Endothelial cell of umbilical vein (primary cell): ENCODE measurements around the gene PDK1. TPM values are rescaled to one million over a fixed set of nuclear protein-coding genes. Genes with fewer than 3 reads are reported as not detected.

Experiments used
- BruUV-seq: library from RNA; stranded (reverse); fragments of 400-500 nt; replicated peaks from 2 replicates; lab custom pipeline; 2021; lab: Mats Ljungman, UMichigan
- CTCF ChIA-PET: fragments of 300-600, 350-600 bp; sonication (Branson Sonifier 250); formaldehyde crosslinking; loops from one replicate; lab custom pipeline; 2021; ENCODE audit warnings: antibody characterized with exemption, inconsistent platforms; lab: Charles Lee
- POLR2A ChIA-PET: fragments of 300-600, 350-600 bp; sonication (Branson Sonifier 250); formaldehyde crosslinking; loops from one replicate; lab custom pipeline; 2021; ENCODE audit warnings: antibody characterized with exemption, inconsistent platforms; lab: Charles Lee
- DNase-seq: peaks from one replicate; pipeline ENCODE4 v3.0.0-alpha.2; 2011; ENCODE audit warnings: low read depth, low spot score
- FAIRE-seq: peaks from 2 replicates; lab custom pipeline; 2011; peaks lifted over from hg19 to GRCh38; lab: Jason Lieb, UNC
- H2AFZ ChIP-seq: 2 replicates; pipeline ENCODE4 v1.6.0; 2012; ENCODE audit warnings: low read depth, low read length, control low read depth, inconsistent platforms
- H3K27ac ChIP-seq: 2 replicates; pipeline ENCODE4 v1.5.1; 2011; ENCODE audit warnings: low read depth, mild to moderate bottlenecking, control low read depth, low read length, moderate library complexity; ENCODE audit not compliant: insufficient read depth
- H3K27me3 ChIP-seq, 2 experiments: 2 replicates each; pipeline versions ENCODE4 v1.6.0 to v1.6.1; 2011; ENCODE audit warnings: low read length in 2 of 2, mixed read lengths in 1 of 2; ENCODE audit not compliant: control insufficient read depth in 2 of 2, insufficient read depth in 2 of 2
- H3K36me3 ChIP-seq, 2 experiments: 2 replicates in 1 of 2; 3 replicates in 1 of 2; pipeline ENCODE4 v1.5.1; 2011; ENCODE audit warnings: low read length in 2 of 2, mild to moderate bottlenecking in 1 of 2, moderate library complexity in 1 of 2; ENCODE audit not compliant: control insufficient read depth in 2 of 2, insufficient read depth in 2 of 2; ENCODE audit errors: extremely low read depth in 1 of 2
- H3K4me1 ChIP-seq: 3 replicates; pipeline ENCODE4 v1.5.1; 2011; ENCODE audit warnings: mild to moderate bottlenecking, low read length; ENCODE audit not compliant: control insufficient read depth, insufficient read depth; ENCODE audit errors: extremely low read depth
- H3K4me2 ChIP-seq: 2 replicates; pipeline ENCODE4 v1.6.1; 2011; ENCODE audit warnings: low read length, control low read depth, mixed read lengths; ENCODE audit not compliant: insufficient read depth
- H3K4me3 ChIP-seq, 3 experiments: fragments of 200-600 bp in 1 of 3; sonication (generic), shearing (Covaris generic) in 1 of 3; replicated peaks in 1 of 3; 2 replicates each; pipeline ENCODE4 v1.5.1; 2011 to 2016; ENCODE audit warnings: control low read depth in 3 of 3, low read length in 3 of 3, mild to moderate bottlenecking in 2 of 3, inconsistent platforms in 1 of 3, low read depth in 1 of 3, moderate library complexity in 1 of 3; ENCODE audit not compliant: insufficient read depth in 1 of 3
- H3K79me2 ChIP-seq: 2 replicates; pipeline ENCODE4 v1.6.0; 2012; ENCODE audit warnings: low read length, inconsistent platforms; ENCODE audit not compliant: control insufficient read depth, insufficient read depth
- H3K9ac ChIP-seq: replicated peaks from 2 replicates; pipeline ENCODE3; 2011; ENCODE audit warnings: low read length, control low read depth; ENCODE audit not compliant: insufficient read depth; ENCODE audit errors: extremely low read depth
- H3K9me1 ChIP-seq: replicated peaks from 3 replicates; pipeline ENCODE4 v1.6.0; 2011; ENCODE audit warnings: mild to moderate bottlenecking, low read length; ENCODE audit not compliant: control insufficient read depth, insufficient read depth; ENCODE audit errors: extremely low read depth
- H3K9me3 ChIP-seq: replicated peaks from 2 replicates; pipeline ENCODE4 v1.5.1; 2012; ENCODE audit warnings: low read length, inconsistent platforms; ENCODE audit not compliant: control insufficient read depth, insufficient read depth
- H4K20me1 ChIP-seq: replicated peaks from 2 replicates; pipeline ENCODE3; 2011; ENCODE audit warnings: mild to moderate bottlenecking, low read length; ENCODE audit not compliant: control insufficient read depth, insufficient read depth; ENCODE audit errors: extremely low read depth
- EZH2 ChIP-seq: IDR thresholded peaks from 2 replicates; pipeline ENCODE4 v1.6.1; 2012; ENCODE audit warnings: borderline replicate concordance, low read depth, mild to moderate bottlenecking, moderate library complexity, low read length, inconsistent platforms; ENCODE audit not compliant: severe bottlenecking
- FOS ChIP-seq: IDR thresholded peaks from 2 replicates; pipeline ENCODE4 v1.6.1; 2011; ENCODE audit warnings: mild to moderate bottlenecking, low read length, moderate library complexity, borderline replicate concordance; ENCODE audit not compliant: insufficient read depth
- GATA2 ChIP-seq: IDR thresholded peaks from 2 replicates; pipeline ENCODE4 v1.7.0; 2011; ENCODE audit warnings: low read depth, mild to moderate bottlenecking, moderate library complexity, mixed read lengths, low read length; ENCODE audit not compliant: insufficient read length, insufficient read depth
- JUN ChIP-seq: IDR thresholded peaks from 2 replicates; pipeline ENCODE4 v1.6.1; 2011; ENCODE audit warnings: borderline replicate concordance, low read depth; ENCODE audit not compliant: insufficient read length, insufficient read depth
- MAX ChIP-seq: IDR thresholded peaks from 2 replicates; pipeline ENCODE4 v1.6.1; 2011; ENCODE audit not compliant: insufficient read depth, insufficient read length
- MYC ChIP-seq: IDR thresholded peaks from one replicate; pipeline ENCODE4 v1.6.1; 2011; ENCODE audit warnings: mild to moderate bottlenecking, low read depth, low read length
- POLR2A ChIP-seq: IDR thresholded peaks from 2 replicates; pipeline ENCODE4 v1.6.1; 2012; ENCODE audit warnings: low read depth, mild to moderate bottlenecking, control low read depth, low read length
- POLR2AphosphoS5 ChIP-seq: IDR thresholded peaks from 2 replicates; pipeline ENCODE4 v1.6.1; 2012; ENCODE audit warnings: low read depth, mild to moderate bottlenecking, control low read depth, low read length, moderate library complexity; ENCODE audit not compliant: insufficient read depth
- dilution Hi-C: fragments of 300-500 bp; cut with MboI; formaldehyde crosslinking; loops from one replicate; pipeline ENCODE4 v1.15.0; 2019; ENCODE audit warnings: low sequenced_read_pairs; ENCODE audit not compliant: extremely low pct_ligation_motif_present
- intact Hi-C: fragments of 100-400 bp; cut with micrococcal nuclease; formaldehyde crosslinking; loops from one replicate; pipeline ENCODE4 v1.10.0; 2022
- polyA plus RNA-seq, 4 experiments: library from polyadenylated mRNA; depleted of rRNA in 3 of 4; stranded (reverse) in 3 of 4; unstranded in 1 of 4; fragments of >200 nt; gene quantifications; 2 replicates each; pipeline versions ENCODE4 v1.2.1 to v1.2.3, GENCODE V29; 2011 to 2012; ENCODE audit warnings: missing spikeins in 1 of 4
- total RNA-seq: library from RNA; stranded (reverse); gene quantifications from 2 replicates; pipeline ENCODE4 v1.2.3, GENCODE V29; 2021
- TF ChIP-seq, protein P1 (sequence below), 2 donors: IDR thresholded peaks; 1 replicate in 1 of 2; 2 replicates in 1 of 2; pipeline ENCODE4 v1.5.1; 2011; ENCODE audit warnings: low read length in 2 of 2, mild to moderate bottlenecking in 2 of 2, moderate library complexity in 2 of 2, control low read depth in 1 of 2, inconsistent platforms in 1 of 2, low read depth in 1 of 2; ENCODE audit not compliant: insufficient read depth in 1 of 2; ENCODE audit errors: extremely low read depth in 1 of 2

The PDK1 gene
- total and polyA plus RNA-seq, 2 donors (not counting 3 experiments of a cell fraction or from before 2014, with no cell fraction given), result 3.7 to 16.9 TPM

GRCh38 chr2:172561270-172561669, 5.4 kb downstream of the PDK1 start:
- no peaks in the 10 kb centered on the region for H3K9me1 ChIP-seq
- no peaks in the 10 kb centered on the region for H3K9me3 ChIP-seq
- no peak overlapping the region for H3K4me3 ChIP-seq
- H3K79me2 ChIP-seq, result peaks cover 15% of the 10 kb centered on the region
- DNase-seq (no peak), FAIRE-seq (no peak)
- H3K4me1 ChIP-seq, result peaks cover 8% of the 10 kb centered on the region
- H3K9ac ChIP-seq, result no peak overlapping the region
- dilution Hi-C loops, result no loop called here
- BruUV-seq, result no TSS peak
- no peak overlapping the region for H2AFZ ChIP-seq
- H3K27ac ChIP-seq, result no peak overlapping the region
- peaks cover 0 to 5% of the 10 kb centered on the region in 2 experiments for H3K36me3 ChIP-seq
- intact Hi-C loops, result no loop called here
- TF ChIP-seq MYC (no peak), POLR2A (no peak), MAX (no peak), GATA2 (no peak), FOS (no peak), EZH2 (no peak), JUN (no peak), POLR2AphosphoS5 (no peak)
- TF ChIP-seq, protein P1, sequence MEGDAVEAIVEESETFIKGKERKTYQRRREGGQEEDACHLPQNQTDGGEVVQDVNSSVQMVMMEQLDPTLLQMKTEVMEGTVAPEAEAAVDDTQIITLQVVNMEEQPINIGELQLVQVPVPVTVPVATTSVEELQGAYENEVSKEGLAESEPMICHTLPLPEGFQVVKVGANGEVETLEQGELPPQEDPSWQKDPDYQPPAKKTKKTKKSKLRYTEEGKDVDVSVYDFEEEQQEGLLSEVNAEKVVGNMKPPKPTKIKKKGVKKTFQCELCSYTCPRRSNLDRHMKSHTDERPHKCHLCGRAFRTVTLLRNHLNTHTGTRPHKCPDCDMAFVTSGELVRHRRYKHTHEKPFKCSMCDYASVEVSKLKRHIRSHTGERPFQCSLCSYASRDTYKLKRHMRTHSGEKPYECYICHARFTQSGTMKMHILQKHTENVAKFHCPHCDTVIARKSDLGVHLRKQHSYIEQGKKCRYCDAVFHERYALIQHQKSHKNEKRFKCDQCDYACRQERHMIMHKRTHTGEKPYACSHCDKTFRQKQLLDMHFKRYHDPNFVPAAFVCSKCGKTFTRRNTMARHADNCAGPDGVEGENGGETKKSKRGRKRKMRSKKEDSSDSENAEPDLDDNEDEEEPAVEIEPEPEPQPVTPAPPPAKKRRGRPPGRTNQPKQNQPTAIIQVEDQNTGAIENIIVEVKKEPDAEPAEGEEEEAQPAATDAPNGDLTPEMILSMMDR (IDR thresholded peaks at IDR 0.05; ENCODE audit: extremely low read depth in 1 of 2, insufficient read depth in 1 of 2, low read depth in 1 of 2, low read length in 2 of 2), result no peak
- no peaks in the 10 kb centered on the region for H3K27me3 ChIP-seq
- ChIA-PET CTCF (no interaction called here), POLR2A (no interaction called here)
- H4K20me1 ChIP-seq, result no peaks in the 10 kb centered on the region
- H3K4me2 ChIP-seq, result no peak overlapping the region
